Neural crest cell (in vitro differentiated cells): ENCODE measurements around the gene RAPGEF1. TPM values are rescaled to one million over a fixed set of nuclear protein-coding genes. Genes with fewer than 3 reads are reported as not detected.
A peak's percentile ranks its signal among the peaks of the same experiment; 100 is the strongest.

Experiments used
- DNase-seq: peaks from one replicate; pipeline ENCODE4 v3.0.0; 2021; ENCODE audit warnings: low read depth, mixed read lengths, low spot score
- H3K27ac Mint-ChIP-seq: one replicate; pipeline ENCODE4 v1.8.0; 2021; ENCODE audit warnings: mild to moderate bottlenecking, mixed read lengths; ENCODE audit not compliant: unreplicated experiment
- H3K27me3 Mint-ChIP-seq: 2 replicates; pipeline ENCODE4 v1.8.0; 2021; ENCODE audit warnings: low read depth, mild to moderate bottlenecking, mixed read lengths
- H3K36me3 Mint-ChIP-seq: 2 replicates; pipeline ENCODE4 v1.8.0; 2021; ENCODE audit warnings: low read depth, mild to moderate bottlenecking, mixed read lengths
- H3K4me1 Mint-ChIP-seq: 2 replicates; pipeline ENCODE4 v1.8.0; 2021; ENCODE audit warnings: mixed read lengths
- H3K4me3 Mint-ChIP-seq: one replicate; pipeline ENCODE4 v1.8.0; 2021; ENCODE audit warnings: mild to moderate bottlenecking, mixed read lengths
- H3K9me3 Mint-ChIP-seq: 2 replicates; pipeline ENCODE4 v1.8.0; 2021; ENCODE audit warnings: mixed read lengths
- CTCF ChIP-seq: fragments of 200-600 bp; sonication (generic); conservative IDR thresholded peaks from 2 replicates; pipeline ENCODE4 v1.5.0; 2021; ENCODE audit warnings: antibody characterized with exemption, mild to moderate bottlenecking
- total RNA-seq: library from RNA; stranded (reverse); gene quantifications from 2 replicates; pipeline ENCODE4 v1.2.1, GENCODE V29; 2021

The RAPGEF1 gene
- total RNA-seq, 1 donor from 2014 or later, result 68.1 TPM

GRCh38 chr9:131601683-131602181 is 138.1 kb downstream of the RAPGEF1 start:
- DNase-seq, result no peak
- Mint-ChIP-seq H3K36me3 (no peaks in the 10 kb centered on the region), H3K4me1 (no peaks in the 10 kb centered on the region), H3K9me3 (no peaks in the 10 kb centered on the region), H3K27ac (peak overlapping the region; percentile 41), H3K4me3 (no peak overlapping the region), H3K27me3 (no peaks in the 10 kb centered on the region)
- no peak for TF ChIP-seq CTCF

GRCh38 chr9:131598121-131598520 is 141.8 kb downstream of the RAPGEF1 start:
- DNase-seq, result no peak
- H3K27me3 Mint-ChIP-seq, result no peaks in the 10 kb centered on the region
- no peaks in the 10 kb centered on the region for H3K36me3 Mint-ChIP-seq
- no peaks in the 10 kb centered on the region for H3K9me3 Mint-ChIP-seq
- H3K4me1 Mint-ChIP-seq, result no peaks in the 10 kb centered on the region
- H3K4me3 Mint-ChIP-seq, result no peak overlapping the region
- peak overlapping the region; percentile 78 for H3K27ac Mint-ChIP-seq
- TF ChIP-seq CTCF, result no peak

GRCh38 chr9:131597246-131597645 is 142.6 kb downstream of the RAPGEF1 start:
- H3K36me3 Mint-ChIP-seq, result no peaks in the 10 kb centered on the region
- DNase-seq, result no peak
- H3K27ac Mint-ChIP-seq, result no peak overlapping the region
- no peak for TF ChIP-seq CTCF
- H3K4me3 Mint-ChIP-seq, result no peak overlapping the region
- H3K4me1 Mint-ChIP-seq, result no peaks in the 10 kb centered on the region
- H3K9me3 Mint-ChIP-seq, result no peaks in the 10 kb centered on the region
- H3K27me3 Mint-ChIP-seq, result no peaks in the 10 kb centered on the region

- Mint-ChIP-seq H3K27ac (no peak overlapping the region), H3K36me3 (no peaks in the 10 kb centered on the region), H3K4me3 (no peak overlapping the region), H3K27me3 (no peaks in the 10 kb centered on the region), H3K9me3 (no peaks in the 10 kb centered on the region), H3K4me1 (no peaks in the 10 kb centered on the region)
- no peak for TF ChIP-seq CTCF
- no peak for DNase-seq
Observed at GRCh38 chr9:131596430-131596743, 143.5 kb downstream of the RAPGEF1 start.

- Mint-ChIP-seq H3K4me3 (no peak overlapping the region), H3K27ac (no peak overlapping the region), H3K27me3 (no peaks in the 10 kb centered on the region), H3K4me1 (no peaks in the 10 kb centered on the region), H3K9me3 (no peaks in the 10 kb centered on the region), H3K36me3 (no peaks in the 10 kb centered on the region)
- TF ChIP-seq CTCF, result no peak
- DNase-seq, result no peak
Observed at GRCh38 chr9:131595696-131596429, 144.0 kb downstream of the RAPGEF1 start.
